ENCODE data around the gene CPNE6. TPM values are rescaled to one million over a fixed set of nuclear protein-coding genes. Genes with fewer than 3 reads are reported as not detected.

Gene CPNE6
- total RNA-seq, 2 experiments from 2014 or later, result not detected

GRCh38 chr14:24080888-24081738 is 9.8 kb downstream of the CPNE6 start:
- no TSS peak for BruUV-seq (replicated peaks)
- Histone ChIP-seq H3K79me2 (ENCODE audit: insufficient read depth, low read depth, low read length) (no peaks in the 10 kb centered on the region), H3K36me3 (ENCODE audit: insufficient read depth, low read length) (no peaks in the 10 kb centered on the region), H2AFZ (ENCODE audit: low read length) (peak overlapping the region; percentile 77), H3K9me3 (ENCODE audit: low read length) (no peaks in the 10 kb centered on the region), H3K9me2 (ENCODE audit: insufficient read depth, low read length) (no peaks in the 10 kb centered on the region), H3K4me2 (ENCODE audit: low read length) (peak overlapping the region; percentile 72), H3K4me3 (ENCODE audit: low read depth, low read length, poor library complexity, severe bottlenecking) (peak overlapping the region; percentile 71), H3K27ac (ENCODE audit: low read depth, low read length, poor library complexity, severe bottlenecking) (peak overlapping the region; percentile 39), H4K20me1 (ENCODE audit: insufficient read depth, low read length) (no peaks in the 10 kb centered on the region), H3K4me1 (ENCODE audit: insufficient read depth, low read length, poor library complexity, severe bottlenecking) (peaks cover 24% of the 10 kb centered on the region)
- CTCF ChIA-PET (ENCODE audit: unreplicated experiment), result interaction anchor here (0.6 to 1.7 kb wide), 3 partner anchors 14 to 369 kb away, joined by 3 to 6 read pairs (median 5); partner anchors contain the start of gene PCK2
- POLR2A ChIA-PET, result interaction anchor here (0.6 to 3.9 kb wide), 14 partner anchors 10 to 1054 kb away, joined by 3 to 40 read pairs (median 4); partner anchors contain the start of genes CPNE6, DCAF11, NRL and PCK2
- intact Hi-C loops (cut with micrococcal nuclease; ENCODE audit: unreplicated experiment), result no loop called here
- TF ChIP-seq EZH2phosphoT487 (IDR thresholded peaks at IDR 0.05; ENCODE audit: borderline replicate concordance, low read depth, low read length) (no peak), CTCF (conservative IDR thresholded peaks at IDR 0.05; ENCODE audit: low read length) (no peak)
- DNase-seq (ENCODE audit: low spot score), result peak; percentile 87

DNA sequence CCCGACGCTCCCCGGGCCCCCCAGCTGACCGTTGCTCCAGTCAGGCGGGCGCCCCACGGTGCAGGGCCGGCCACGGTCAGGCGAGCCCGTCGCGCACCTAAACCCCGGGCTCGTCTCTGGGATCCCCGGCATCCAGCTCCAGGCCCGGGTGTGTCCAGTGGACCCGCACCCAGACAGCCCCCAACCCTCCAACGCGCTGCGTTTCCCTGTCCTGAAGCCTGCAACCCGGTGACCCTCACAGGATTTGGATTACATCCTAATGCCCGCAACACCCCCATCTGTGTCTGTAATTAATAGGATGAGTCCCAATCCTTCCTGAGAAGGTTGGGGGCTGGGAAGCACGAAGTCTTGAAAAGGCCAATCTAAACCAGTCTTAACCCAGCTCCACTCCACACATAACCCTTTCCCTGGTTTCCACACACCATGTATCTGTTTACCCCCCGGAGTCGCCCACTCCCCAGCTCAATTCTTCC is 10.4 kb downstream of the CPNE6 start:
- Histone ChIP-seq H3K4me1 (ENCODE audit: insufficient read depth, low read length, poor library complexity, severe bottlenecking) (peaks cover 24% of the 10 kb centered on the region), H3K36me3 (ENCODE audit: insufficient read depth, low read length) (no peaks in the 10 kb centered on the region), H3K79me2 (ENCODE audit: insufficient read depth, low read depth, low read length) (no peaks in the 10 kb centered on the region), H3K9me2 (ENCODE audit: insufficient read depth, low read length) (no peaks in the 10 kb centered on the region), H2AFZ (ENCODE audit: low read length) (peak overlapping the region; percentile 77; the same call in 1 of the 2 replicates), H3K4me2 (ENCODE audit: low read length) (peak overlapping the region; percentile 72), H3K9me3 (ENCODE audit: low read length) (no peaks in the 10 kb centered on the region), H4K20me1 (ENCODE audit: insufficient read depth, low read length) (no peaks in the 10 kb centered on the region), H3K27ac (ENCODE audit: low read depth, low read length, poor library complexity, severe bottlenecking) (no peak overlapping the region), H3K4me3 (ENCODE audit: low read depth, low read length, poor library complexity, severe bottlenecking) (peak overlapping the region; percentile 71)
- no peak for TF ChIP-seq EZH2phosphoT487 (IDR thresholded peaks at IDR 0.05; ENCODE audit: borderline replicate concordance, low read depth, low read length)
- TF ChIP-seq CTCF (conservative IDR thresholded peaks at IDR 0.05; ENCODE audit: low read length), result no peak
- POLR2A ChIA-PET, result interaction anchor here (0.6 to 3.9 kb wide), 7 partner anchors 12 to 1055 kb away, joined by 3 to 40 read pairs (median 4); partner anchors contain the start of genes DCAF11, NRL, PCK2 and TINF2
- intact Hi-C loops (cut with micrococcal nuclease; ENCODE audit: unreplicated experiment), result no loop called here
- DNase-seq (ENCODE audit: low spot score), result no peak
- CTCF ChIA-PET (ENCODE audit: unreplicated experiment), result interaction anchor here (0.6 to 1.7 kb wide), 2 partner anchors 27 to 370 kb away, joined by 3 to 6 read pairs; no protein-coding TSS in a partner anchor
- no TSS peak for BruUV-seq (replicated peaks)

Data from OCI-LY7 (cell line).